GM12878 (cell line): ENCODE data around the gene ADGRF1.

Experiments
- HDAC2 ChIP-seq: fragments of 200-600 bp; sonication (generic); IDR thresholded peaks from 2 replicates; pipeline ENCODE4 v1.6.1; 2017
- JUND ChIP-seq: IDR thresholded peaks from 2 replicates; pipeline ENCODE4 v1.6.1; 2012; ENCODE audit warnings: low read depth, mild to moderate bottlenecking, low read length, improper control_type of control experiment, moderate library complexity
- MTA2 ChIP-seq: fragments of 450-650 bp; IDR thresholded peaks from 2 replicates; pipeline ENCODE4 v1.6.1; 2016; ENCODE audit warnings: low read depth, mild to moderate bottlenecking, moderate library complexity
- POLR2A ChIP-seq: IDR thresholded peaks from 2 replicates; pipeline ENCODE4 v1.6.1; 2011; ENCODE audit warnings: low read depth, mild to moderate bottlenecking, low read length

- TF ChIP-seq JUND, result no peak
- TF ChIP-seq POLR2A, result no peak
- no peak for TF ChIP-seq MTA2
- no peak for TF ChIP-seq HDAC2
Observed at GRCh38 chr6:47073125-47074110, 31.3 kb upstream of the ADGRF1 start.
